ENCODE data around the gene TMEM187. TPM values are rescaled to one million over a fixed set of nuclear protein-coding genes. Genes with fewer than 3 reads are reported as not detected.

The TMEM187 gene
- total and polyA plus RNA-seq, 2 donors (not counting 3 experiments of a cell fraction or from before 2014, with no cell fraction given): 2.6 to 15.7 TPM

DNA sequence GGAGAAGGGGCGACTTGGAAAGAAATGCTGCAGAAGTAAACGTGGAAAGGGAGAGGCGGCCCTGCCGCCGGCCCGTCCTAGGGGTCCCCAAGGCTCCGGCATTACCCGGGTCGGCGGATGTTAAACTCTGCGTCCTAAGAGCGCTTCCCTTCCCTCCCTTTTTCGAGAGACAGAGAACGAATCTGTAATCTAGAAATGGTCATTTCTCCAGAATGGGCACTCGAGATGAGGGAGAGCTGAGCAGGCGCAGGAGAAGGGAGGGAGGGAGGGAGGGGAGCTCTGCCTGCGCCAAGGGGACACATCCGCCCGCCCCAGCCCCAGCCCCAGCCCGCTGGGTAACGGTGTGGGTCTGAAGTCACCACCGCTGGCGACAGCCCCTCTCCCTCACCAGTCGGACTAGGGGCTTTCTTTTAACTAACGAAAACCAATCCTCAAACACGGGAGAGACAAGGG is 2.6 kb upstream of the TMEM187 start:
- Histone ChIP-seq H3K4me2 (ENCODE audit: insufficient read depth, low read length) (peak overlapping the region; percentile 70), H3K9me1 (replicated peaks; ENCODE audit: control insufficient read depth, extremely low read depth, insufficient read depth, low read length) (no peaks in the 10 kb centered on the region), H3K36me3 (ENCODE audit: control insufficient read depth in 2 of 2, extremely low read depth in 1 of 2, insufficient read depth in 2 of 2, low read length in 2 of 2) (no peaks in the 10 kb centered on the region), H4K20me1 (replicated peaks; ENCODE audit: control insufficient read depth, extremely low read depth, insufficient read depth, low read length) (no peaks in the 10 kb centered on the region), H3K27ac (ENCODE audit: insufficient read depth, low read depth, low read length) (no peak overlapping the region), H3K9me3 (replicated peaks; ENCODE audit: control insufficient read depth, insufficient read depth, low read length) (no peaks in the 10 kb centered on the region), H3K4me3 (replicated peaks in 1 of 3; ENCODE audit: insufficient read depth in 1 of 3, low read depth in 1 of 3, low read length in 3 of 3) (peak overlapping the region; percentile 68 to 76 (median 69)), H3K27me3 (ENCODE audit: control insufficient read depth in 2 of 2, insufficient read depth in 2 of 2, low read length in 2 of 2) (no peaks in the 10 kb centered on the region), H3K9ac (replicated peaks; ENCODE audit: extremely low read depth, insufficient read depth, low read length) (peak overlapping the region; percentile 19), H3K79me2 (ENCODE audit: control insufficient read depth, insufficient read depth, low read length) (peaks cover 64% of the 10 kb centered on the region), H3K4me1 (ENCODE audit: control insufficient read depth, extremely low read depth, insufficient read depth, low read length) (peaks cover 45% of the 10 kb centered on the region), H2AFZ (ENCODE audit: low read depth, low read length) (no peak overlapping the region)
- BruUV-seq (replicated peaks): no TSS peak
- dilution Hi-C loops (cut with MboI; ENCODE audit: extremely low pct_ligation_motif_present, low sequenced_read_pairs) (no loop called here), intact Hi-C loops (cut with micrococcal nuclease) (loop anchor here (2.0 kb wide), 1 partner anchor 17 kb away; no protein-coding TSS in a partner anchor)
- POLR2A ChIA-PET: interaction anchor here (0.6 kb wide), 1 partner anchor 40 kb away, joined by 4 read pairs; no protein-coding TSS in a partner anchor
- CTCF ChIA-PET: no interaction called here
- FAIRE-seq (no peak), DNase-seq (ENCODE audit: low read depth, low spot score) (peak; percentile 23)
- TF ChIP-seq EZH2 (IDR thresholded peaks at IDR 0.05; ENCODE audit: borderline replicate concordance, low read depth, low read length, severe bottlenecking): no peak
- no peak for TF ChIP-seq JUN (IDR thresholded peaks at IDR 0.05; ENCODE audit: borderline replicate concordance, insufficient read depth, insufficient read length, low read depth)
- no peak for TF ChIP-seq MYC (IDR thresholded peaks at IDR 0.05; ENCODE audit: low read depth, low read length)
- TF ChIP-seq GATA2 (IDR thresholded peaks at IDR 0.05; ENCODE audit: insufficient read depth, insufficient read length, low read depth, low read length): no peak
- no peak for TF ChIP-seq FOS (IDR thresholded peaks at IDR 0.05; ENCODE audit: borderline replicate concordance, insufficient read depth, low read length)

DNA sequence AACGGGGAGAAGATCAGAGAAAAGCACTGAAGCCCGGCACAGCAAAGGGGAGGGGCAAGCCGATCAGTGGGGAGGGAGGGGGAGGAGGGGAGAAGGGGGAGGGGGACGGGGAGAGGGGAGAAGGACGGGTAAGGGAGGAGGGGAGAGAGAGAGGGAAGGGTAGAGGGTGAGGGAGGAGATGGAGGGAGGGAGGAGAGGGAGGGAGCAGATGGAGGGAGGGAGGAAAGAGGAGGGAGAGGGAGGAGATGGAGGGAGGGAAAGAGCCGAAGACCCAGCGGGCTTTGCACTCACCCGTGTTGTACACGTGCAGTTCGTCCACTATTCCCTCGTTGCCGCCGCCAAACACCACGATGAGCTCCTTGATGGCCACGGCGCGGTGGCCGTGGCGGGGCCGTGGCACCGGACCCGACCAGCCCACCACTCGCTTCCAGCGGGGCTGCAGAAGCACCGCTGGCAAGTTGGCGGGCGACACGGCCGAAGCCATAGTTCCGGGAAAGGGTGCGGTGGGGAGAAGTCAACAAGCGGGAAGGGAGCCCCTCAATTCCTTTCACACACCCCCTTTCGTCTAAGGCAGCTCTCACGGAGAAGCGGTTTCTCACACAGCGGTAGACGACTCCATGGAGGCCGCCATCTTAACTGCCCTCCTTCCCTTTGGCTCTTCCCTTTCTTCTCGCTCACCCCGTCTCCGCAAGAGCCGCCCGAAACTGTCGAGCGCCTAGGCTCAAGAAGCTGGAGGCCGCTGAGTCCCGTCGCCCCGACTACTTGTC is 2.0 kb upstream of the TMEM187 start:
- FAIRE-seq: no peak
- dilution Hi-C loops (cut with MboI; ENCODE audit: extremely low pct_ligation_motif_present, low sequenced_read_pairs): no loop called here
- no peaks in the 10 kb centered on the region for H3K9me3 ChIP-seq (replicated peaks; ENCODE audit: control insufficient read depth, insufficient read depth, low read length)
- TF ChIP-seq JUN (IDR thresholded peaks at IDR 0.05; ENCODE audit: borderline replicate concordance, insufficient read depth, insufficient read length, low read depth) (no peak), MYC (IDR thresholded peaks at IDR 0.05; ENCODE audit: low read depth, low read length) (peak; percentile 14)
- H3K4me1 ChIP-seq (ENCODE audit: control insufficient read depth, extremely low read depth, insufficient read depth, low read length): peaks cover 45% of the 10 kb centered on the region
- intact Hi-C loops (cut with micrococcal nuclease): loop anchor here (1.0 kb wide), 2 partner anchors 127 to 408 kb away; partner anchors contain the start of gene MECP2
- no peak for DNase-seq (ENCODE audit: low read depth, low spot score)
- no peaks in the 10 kb centered on the region for H4K20me1 ChIP-seq (replicated peaks; ENCODE audit: control insufficient read depth, extremely low read depth, insufficient read depth, low read length)
- H2AFZ ChIP-seq (ENCODE audit: low read depth, low read length): no peak overlapping the region
- H3K36me3 ChIP-seq (ENCODE audit: control insufficient read depth in 2 of 2, extremely low read depth in 1 of 2, insufficient read depth in 2 of 2, low read length in 2 of 2): no peaks in the 10 kb centered on the region
- H3K9me1 ChIP-seq (replicated peaks; ENCODE audit: control insufficient read depth, extremely low read depth, insufficient read depth, low read length): no peaks in the 10 kb centered on the region
- no peaks in the 10 kb centered on the region for H3K27me3 ChIP-seq (ENCODE audit: control insufficient read depth in 2 of 2, insufficient read depth in 2 of 2, low read length in 2 of 2)
- peak overlapping the region; percentile 68 to 76 (median 74) for H3K4me3 ChIP-seq (replicated peaks in 1 of 3; ENCODE audit: insufficient read depth in 1 of 3, low read depth in 1 of 3, low read length in 3 of 3)
- H3K27ac ChIP-seq (ENCODE audit: insufficient read depth, low read depth, low read length): peak overlapping the region; percentile 98
- peaks cover 58% of the 10 kb centered on the region for H3K79me2 ChIP-seq (ENCODE audit: control insufficient read depth, insufficient read depth, low read length)
- peak overlapping the region; percentile 97 for H3K9ac ChIP-seq (replicated peaks; ENCODE audit: extremely low read depth, insufficient read depth, low read length)
- ChIA-PET CTCF (interaction anchor here (1.0 to 1.2 kb wide), 2 partner anchors 10 to 404 kb away, joined by 3 read pairs; partner anchors contain the start of gene FLNA), POLR2A (interaction anchor here (0.8 to 1.3 kb wide), 2 partner anchors 46 to 427 kb away, joined by 3 to 9 read pairs; partner anchors contain the start of gene RPL10)
- no peak overlapping the region for H3K4me2 ChIP-seq (ENCODE audit: insufficient read depth, low read length)
- BruUV-seq (replicated peaks): TSS peak; percentile 29

All from endothelial cell of umbilical vein (primary cell).